ENCODE data around the gene ESM1.

Gene ESM1

DNA sequence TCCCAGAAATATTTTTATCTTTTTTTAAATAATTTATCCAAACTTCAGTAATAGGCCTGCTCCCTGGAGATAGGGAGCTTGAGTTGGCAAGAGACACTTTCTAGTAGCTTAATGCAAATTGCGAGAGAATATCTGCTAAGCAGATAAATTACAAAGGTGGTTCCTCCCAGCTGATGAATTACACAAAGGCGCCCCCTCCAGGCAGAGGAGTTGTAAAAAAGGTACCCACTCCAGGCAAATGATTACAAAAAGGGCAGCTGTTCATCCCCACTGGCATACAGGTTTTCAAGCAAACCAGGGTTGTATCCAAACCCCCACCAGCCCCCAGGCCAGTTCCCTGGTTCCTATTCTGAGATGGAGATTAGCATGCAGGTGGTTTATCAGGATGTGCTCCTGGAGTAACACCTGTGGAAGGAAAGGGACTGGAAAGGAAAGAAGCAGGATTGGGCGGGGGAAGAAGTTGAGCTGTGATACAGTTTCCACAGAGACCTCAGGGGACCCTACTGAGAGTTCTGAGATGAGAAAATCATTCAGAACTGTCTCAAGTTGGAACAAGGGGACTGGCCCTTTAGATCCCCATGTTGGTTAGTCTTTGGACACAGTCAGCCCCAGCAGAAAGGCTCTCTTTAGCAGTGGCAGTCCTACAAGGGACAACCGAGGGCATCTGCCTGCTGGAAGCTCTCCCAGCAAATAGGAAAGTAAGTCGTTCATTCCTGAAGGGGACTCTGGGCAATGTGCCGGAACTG, 25.5 kb downstream of the ESM1 start:
- no peaks in the 10 kb centered on the region for H3K36me3 ChIP-seq (ENCODE audit: insufficient read depth, low read length)
- H3K9ac ChIP-seq (ENCODE audit: low read depth, low read length) = no peak overlapping the region
- H3K4me1 ChIP-seq (ENCODE audit: insufficient read depth, low read length) = no peaks in the 10 kb centered on the region
- no peaks in the 10 kb centered on the region for H3K9me3 ChIP-seq (ENCODE audit: control insufficient read depth, insufficient read depth, low read length)

DNA sequence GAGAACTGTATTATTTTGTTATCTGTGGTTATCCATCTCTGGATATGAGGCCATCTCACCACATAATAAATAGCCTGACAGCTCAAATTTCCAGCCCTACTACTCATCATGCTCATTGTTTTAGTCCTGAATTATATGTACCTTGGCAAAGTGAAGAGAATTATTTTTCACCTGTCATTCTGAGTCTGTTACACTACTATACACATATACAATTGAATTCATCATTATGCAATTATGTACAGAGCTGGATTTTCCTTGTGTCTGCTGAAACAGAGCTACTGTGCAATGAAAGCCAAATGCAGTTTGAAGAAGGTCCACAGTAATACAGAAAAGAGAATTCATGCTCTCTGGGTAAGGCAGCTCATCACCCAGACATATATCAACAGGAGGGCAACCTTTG, 28.5 kb downstream of the ESM1 start:
- Histone ChIP-seq H3K4me1 (ENCODE audit: insufficient read depth, low read length) (no peaks in the 10 kb centered on the region), H3K36me3 (ENCODE audit: insufficient read depth, low read length) (no peaks in the 10 kb centered on the region), H3K9me3 (ENCODE audit: control insufficient read depth, insufficient read depth, low read length) (no peaks in the 10 kb centered on the region), H3K9ac (ENCODE audit: low read depth, low read length) (no peak overlapping the region)

DNA sequence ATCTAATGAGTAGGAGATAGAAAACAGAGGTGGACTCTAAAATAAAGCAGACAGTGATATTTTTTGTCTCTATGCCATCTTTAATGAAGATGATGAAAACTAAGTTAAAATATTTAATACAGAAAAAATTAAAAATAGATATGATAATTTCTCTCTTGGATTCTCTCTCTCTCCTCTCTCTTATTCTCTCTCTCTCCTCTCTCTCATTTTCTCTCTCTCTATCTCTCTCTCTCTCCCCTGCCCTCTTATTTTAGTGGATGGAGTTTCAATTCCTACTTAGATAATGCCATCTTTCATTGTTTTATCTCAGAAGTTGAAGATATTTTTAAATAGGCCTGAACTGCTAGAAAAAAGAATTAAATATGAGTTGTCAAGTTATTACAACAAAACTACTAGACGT, 38.2 kb downstream of the ESM1 start:
- no peaks in the 10 kb centered on the region for H3K36me3 ChIP-seq (ENCODE audit: insufficient read depth, low read length)
- H3K9me3 ChIP-seq (ENCODE audit: control insufficient read depth, insufficient read depth, low read length) = no peaks in the 10 kb centered on the region
- no peaks in the 10 kb centered on the region for H3K4me1 ChIP-seq (ENCODE audit: insufficient read depth, low read length)
- H3K9ac ChIP-seq (ENCODE audit: low read depth, low read length) = no peak overlapping the region

DNA sequence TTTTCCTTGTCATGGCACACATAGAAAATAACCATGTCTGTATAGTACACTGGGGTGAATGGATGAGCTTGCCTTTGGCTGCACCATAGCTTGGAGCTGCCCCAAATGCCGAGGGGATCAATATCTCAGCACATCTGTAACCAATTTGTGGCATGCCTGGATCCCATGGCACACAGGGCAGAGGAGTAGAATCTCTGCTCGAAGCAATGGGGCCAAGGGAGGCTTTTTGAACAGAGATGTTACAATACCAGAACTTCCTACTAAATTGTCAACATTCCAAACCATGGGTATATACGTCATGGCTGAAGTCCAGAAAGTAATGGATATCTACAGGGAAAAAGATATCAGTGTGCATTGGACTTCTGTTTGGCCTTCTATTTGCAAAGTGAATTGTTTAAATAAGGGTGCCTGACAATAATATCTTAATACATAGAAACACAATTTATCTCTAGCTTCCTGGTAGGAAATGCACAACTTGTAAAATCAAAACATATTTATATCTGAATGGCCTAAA, 39.0 kb downstream of the ESM1 start:
- H3K4me1 ChIP-seq (ENCODE audit: insufficient read depth, low read length) = no peaks in the 10 kb centered on the region
- no peak overlapping the region for H3K9ac ChIP-seq (ENCODE audit: low read depth, low read length)
- no peaks in the 10 kb centered on the region for H3K9me3 ChIP-seq (ENCODE audit: control insufficient read depth, insufficient read depth, low read length)
- H3K36me3 ChIP-seq (ENCODE audit: insufficient read depth, low read length) = no peaks in the 10 kb centered on the region

DNA sequence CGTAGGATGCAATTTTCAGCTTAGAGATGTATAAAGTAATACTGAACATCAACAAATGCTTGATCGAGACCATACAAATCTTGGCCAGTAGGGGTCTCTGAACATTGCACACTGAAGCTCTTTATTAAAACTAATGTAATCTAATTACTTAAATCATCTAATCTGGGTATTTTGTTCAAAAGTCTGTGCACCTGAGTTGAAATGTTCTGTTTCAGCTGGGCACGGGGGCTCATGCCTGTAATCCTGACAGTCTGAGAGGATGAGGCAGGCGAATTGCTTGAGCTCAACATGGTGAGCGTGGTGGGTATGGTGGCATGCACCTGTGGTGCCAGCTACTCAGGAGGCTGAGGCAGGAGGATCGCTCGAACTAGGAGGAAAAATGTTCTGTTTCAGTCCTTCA, 41.0 kb downstream of the ESM1 start:
- no peaks in the 10 kb centered on the region for H3K9me3 ChIP-seq (ENCODE audit: control insufficient read depth, insufficient read depth, low read length)
- H3K36me3 ChIP-seq (ENCODE audit: insufficient read depth, low read length) = no peaks in the 10 kb centered on the region
- no peaks in the 10 kb centered on the region for H3K4me1 ChIP-seq (ENCODE audit: insufficient read depth, low read length)
- H3K9ac ChIP-seq (ENCODE audit: low read depth, low read length) = no peak overlapping the region

DNA sequence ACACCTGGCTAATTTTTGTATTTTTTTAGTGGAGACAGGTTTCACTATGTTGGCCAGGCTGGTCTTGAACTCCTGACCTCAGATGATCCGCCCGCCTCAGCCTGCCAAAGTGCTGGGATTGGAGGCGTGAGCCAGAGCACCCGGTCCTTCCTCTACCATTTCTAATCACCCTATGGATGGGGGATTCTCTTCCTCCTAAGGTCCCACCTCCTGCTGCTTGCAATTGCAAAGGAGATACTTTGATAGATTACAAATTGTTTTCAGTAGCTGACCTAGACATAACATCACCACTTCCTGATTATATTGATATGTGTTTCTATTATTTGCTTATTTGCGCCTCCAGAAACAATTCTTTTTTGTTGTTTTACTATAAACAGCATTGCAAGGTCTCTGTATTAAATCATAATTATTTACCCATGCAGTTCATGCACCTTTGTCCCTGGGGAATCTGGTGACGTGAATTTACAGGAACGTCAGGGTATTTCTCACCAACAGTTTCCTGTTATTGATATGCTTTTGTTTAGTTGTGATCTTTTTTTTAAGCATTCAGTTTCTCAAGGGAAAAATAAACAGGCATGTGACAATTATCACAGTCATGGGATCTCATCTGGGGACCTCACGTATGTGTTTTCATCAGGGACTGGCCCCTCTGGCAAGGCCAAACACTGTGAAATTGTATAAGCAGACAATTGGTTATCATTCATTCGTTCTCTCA, 43.2 kb downstream of the ESM1 start:
- Histone ChIP-seq H3K36me3 (ENCODE audit: insufficient read depth, low read length) (no peaks in the 10 kb centered on the region), H3K9me3 (ENCODE audit: control insufficient read depth, insufficient read depth, low read length) (no peaks in the 10 kb centered on the region), H3K4me1 (ENCODE audit: insufficient read depth, low read length) (no peaks in the 10 kb centered on the region), H3K9ac (ENCODE audit: low read depth, low read length) (no peak overlapping the region)

DNA sequence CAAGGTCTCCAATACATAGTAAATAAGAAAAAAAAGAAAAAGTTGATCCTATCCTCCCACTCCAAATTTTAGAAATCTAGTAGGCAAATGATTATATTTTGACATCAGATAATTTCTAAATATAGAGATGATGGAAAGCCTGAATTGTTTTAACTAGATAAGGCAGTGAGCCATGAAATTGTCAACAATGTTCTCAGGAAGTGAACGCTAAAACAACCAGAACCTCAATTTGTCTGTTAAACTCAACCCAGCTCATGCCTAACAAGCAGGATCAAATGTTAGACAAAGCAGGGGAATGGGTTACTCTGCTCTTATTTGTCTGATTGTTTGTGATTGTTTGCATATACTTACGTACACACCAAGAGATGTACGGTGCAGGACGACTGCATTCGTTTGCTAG, 49.2 kb downstream of the ESM1 start:
- Histone ChIP-seq H3K9me3 (ENCODE audit: control insufficient read depth, insufficient read depth, low read length) (no peaks in the 10 kb centered on the region), H3K9ac (ENCODE audit: low read depth, low read length) (no peak overlapping the region), H3K36me3 (ENCODE audit: insufficient read depth, low read length) (no peaks in the 10 kb centered on the region), H3K4me1 (ENCODE audit: insufficient read depth, low read length) (peaks cover 6% of the 10 kb centered on the region; the same call in 1 of the 2 replicates)

DNA sequence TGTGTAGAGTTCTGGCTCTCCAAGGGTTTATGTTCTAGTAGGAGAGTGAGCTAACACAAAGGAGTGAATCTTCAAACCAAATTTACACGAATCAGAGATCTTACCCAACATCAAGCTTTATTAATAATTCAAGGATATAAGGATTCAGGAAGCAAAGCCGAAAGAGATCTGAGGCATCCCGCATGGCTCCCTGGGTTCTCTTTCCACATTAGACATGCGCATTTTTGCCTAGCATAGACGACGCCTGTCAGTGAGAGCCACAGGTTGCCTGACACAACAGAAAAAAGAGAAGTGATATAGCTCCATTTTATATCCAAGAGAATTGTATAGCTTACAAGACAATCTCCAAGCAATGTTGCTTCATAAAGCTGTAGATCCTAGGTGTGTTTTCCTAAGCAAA, 52.6 kb downstream of the ESM1 start:
- peaks cover 6% of the 10 kb centered on the region; the same call in 1 of the 2 replicates for H3K4me1 ChIP-seq (ENCODE audit: insufficient read depth, low read length)
- no peaks in the 10 kb centered on the region for H3K36me3 ChIP-seq (ENCODE audit: insufficient read depth, low read length)
- no peaks in the 10 kb centered on the region for H3K9me3 ChIP-seq (ENCODE audit: control insufficient read depth, insufficient read depth, low read length)
- H3K9ac ChIP-seq (ENCODE audit: low read depth, low read length) = no peak overlapping the region

DNA sequence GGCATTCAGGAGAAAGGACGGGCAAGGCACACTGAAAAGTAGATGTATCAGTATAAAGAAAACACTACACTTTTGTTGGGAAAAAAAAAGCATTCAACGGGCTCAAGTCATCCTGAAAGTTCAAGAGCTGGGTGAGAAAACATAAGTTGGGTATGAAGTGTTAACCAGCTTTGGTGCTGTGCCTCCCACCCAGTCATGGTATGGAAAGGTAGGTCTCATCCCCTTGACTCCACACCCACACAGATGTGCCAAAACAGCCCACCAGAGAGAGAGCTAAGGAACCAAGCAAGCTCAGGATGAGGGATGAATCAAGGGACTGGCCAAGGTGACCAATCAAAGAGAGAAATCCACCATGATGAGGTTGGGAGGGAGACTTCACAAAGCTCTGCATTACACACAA, 54.7 kb downstream of the ESM1 start:
- H3K9ac ChIP-seq (ENCODE audit: low read depth, low read length) = no peak overlapping the region
- no peaks in the 10 kb centered on the region for H3K9me3 ChIP-seq (ENCODE audit: control insufficient read depth, insufficient read depth, low read length)
- no peaks in the 10 kb centered on the region for H3K36me3 ChIP-seq (ENCODE audit: insufficient read depth, low read length)
- peaks cover 6% of the 10 kb centered on the region; the same call in 1 of the 2 replicates for H3K4me1 ChIP-seq (ENCODE audit: insufficient read depth, low read length)

All from ES-I3 (cell line).